Measurements from ENCODE around the gene RNF150. TPM values are rescaled to one million over a fixed set of nuclear protein-coding genes. Genes with fewer than 3 reads are reported as not detected.

Gene RNF150
- total and polyA plus RNA-seq, 2 of the 8 experiments (the other 6 are each of a cell fraction or from before 2014, with no cell fraction given), result 3.4 to 4.8 TPM

- Histone ChIP-seq H3K36me3 (ENCODE audit: control insufficient read depth in 2 of 4, insufficient read depth in 4 of 4, low read length in 3 of 4) (no peaks in the 10 kb centered on the region), H3K4me2 (ENCODE audit: insufficient read depth in 1 of 2, low read depth in 2 of 2, low read length in 2 of 2) (no peak overlapping the region), H3K9ac (replicated peaks in 1 of 4; ENCODE audit: extremely low read depth in 1 of 4, low read depth in 3 of 4, low read length in 3 of 4) (no peak overlapping the region), H2BK120ac (replicated peaks; ENCODE audit: low read depth, low read length) (no peak overlapping the region), H3K23ac (ENCODE audit: insufficient read length) (no peak overlapping the region), H2BK5ac (ENCODE audit: low read depth, low read length) (no peak overlapping the region), H3K4ac (replicated peaks; ENCODE audit: insufficient read length, low read depth, low read length) (no peak overlapping the region), H2BK15ac (ENCODE audit: low read length) (no peak overlapping the region), H2BK20ac (ENCODE audit: low read length) (no peak overlapping the region), H4K91ac (replicated peaks; ENCODE audit: insufficient read length, low read length) (no peak overlapping the region), H3K9me3 (ENCODE audit: insufficient read depth in 2 of 2, low read depth in 1 of 2, low read length in 1 of 2) (no peaks in the 10 kb centered on the region), H2BK12ac (ENCODE audit: low read depth, low read length) (no peak overlapping the region), H2AK5ac (ENCODE audit: low read depth, low read length) (no peak overlapping the region), H3K23me2 (ENCODE audit: low read depth, low read length) (no peaks in the 10 kb centered on the region), H3K18ac (ENCODE audit: extremely low read depth, low read length) (no peak overlapping the region), H2AFZ (ENCODE audit: low read length) (no peak overlapping the region), H3K27ac (ENCODE audit: low read depth, low read length) (no peak overlapping the region), H3K79me2 (ENCODE audit: control insufficient read depth in 1 of 2, insufficient read depth in 2 of 2, low read length in 2 of 2) (no peaks in the 10 kb centered on the region), H3K14ac (ENCODE audit: insufficient read length) (no peak overlapping the region), H3K27me3 (replicated peaks in 1 of 4; ENCODE audit: control insufficient read depth in 3 of 4, extremely low read depth in 1 of 4, insufficient read depth in 3 of 4, low read length in 3 of 4) (no peaks in the 10 kb centered on the region), H3K56ac (replicated peaks; ENCODE audit: insufficient read length, low read depth, low read length) (no peak overlapping the region), H3K79me1 (ENCODE audit: low read depth, low read length) (no peaks in the 10 kb centered on the region), H3K4me3 (ENCODE audit: extremely low read depth in 1 of 4, insufficient read depth in 2 of 4, low read depth in 3 of 4, low read length in 4 of 4) (no peak overlapping the region), H4K5ac (ENCODE audit: insufficient read length, low read depth, low read length) (no peak overlapping the region), H4K8ac (ENCODE audit: extremely low read depth, insufficient read depth, low read length) (no peak overlapping the region), H3K4me1 (replicated peaks in 1 of 4; ENCODE audit: control insufficient read depth in 3 of 4, insufficient read depth in 4 of 4, low read length in 3 of 4) (no peaks in the 10 kb centered on the region), H4K20me1 (replicated peaks in 1 of 2; ENCODE audit: control insufficient read depth in 1 of 2, insufficient read depth in 2 of 2, low read length in 2 of 2) (no peaks in the 10 kb centered on the region)
- 96% methylated on average over 3 of the region's 3 CpGs; no CpG with 5 or more reads in 1 of the 2 experiments for WGBS, 2 experiments (ENCODE audit: extremely low coverage in 1 of 2, insufficient coverage in 1 of 2, insufficient read length in 1 of 2, insufficient replicate concordance in 2 of 2, low coverage in 1 of 2, low lambda C conversion rate in 2 of 2, missing lambda C conversion rate in 1 of 2)
- ChIA-PET POLR2A (ENCODE audit: partially characterized antibody) (no interaction called here), CTCF (ENCODE audit: partially characterized antibody) (interaction anchor here (0.7 to 1.3 kb wide), 3 partner anchors 21 to 1701 kb away, joined by 3 read pairs; partner anchors contain the start of gene RNF150)
- DNase-seq (ENCODE audit: low read depth in 1 of 2, low spot score in 2 of 2) (no peak), FAIRE-seq (no peak)
- TF ChIP-seq FOSL1 (IDR thresholded peaks at IDR 0.05; ENCODE audit: insufficient read depth, low read depth, low read length), result no peak
These were observed 21.5 kb upstream of the RNF150 start for GRCh38 chr4:141154725-141155124.

All from H1 (cell line).